ENCODE results near the gene XPO1.

DNA sequence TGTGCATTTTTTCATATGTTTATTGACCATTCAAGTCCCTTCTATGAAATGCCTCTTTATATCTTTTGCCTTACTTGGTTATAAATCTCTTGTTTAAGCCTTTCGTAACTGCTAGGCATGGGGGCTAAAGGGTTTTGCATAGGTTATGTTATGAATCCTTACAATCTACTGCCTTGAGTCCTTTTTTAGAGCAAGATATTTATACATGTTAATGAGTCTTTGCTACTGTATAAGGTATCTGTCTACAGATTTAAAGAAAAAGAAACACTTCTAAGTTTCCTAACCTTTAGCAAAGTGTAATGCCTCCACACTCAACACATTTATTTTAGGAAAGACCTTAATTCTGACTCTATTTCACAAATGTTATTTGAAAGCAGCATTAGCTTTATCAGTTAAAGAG is 43.6 kb upstream of the XPO1 start:
- TF ChIP-seq CTCF (IDR thresholded peaks at IDR 0.05; ENCODE audit: low read depth, low read length, poor library complexity, severe bottlenecking), result no peak
- TF ChIP-seq EZH2phosphoT487 (IDR thresholded peaks at IDR 0.05; ENCODE audit: borderline replicate concordance, low read length), result no peak
